NCI-H748 treated with DMSO at 0.1 percent for 48 hours (cell line): ENCODE measurements around the gene PTPRG.

Experiments used
- DNase-seq: peaks from one replicate; lab custom pipeline; 2025; lab: John Stamatoyannopoulos, UW

The PTPRG gene

GRCh38 chr3:61866153-61866542 is 304.8 kb downstream of the PTPRG start:
- DNase-seq, result no peak

GRCh38 chr3:61866961-61867461 is 305.6 kb downstream of the PTPRG start:
- DNase-seq, result no peak

- DNase-seq, result no peak
Observed at GRCh38 chr3:61868499-61868898, 307.1 kb downstream of the PTPRG start.

- no peak for DNase-seq
Observed at GRCh38 chr3:61869371-61869770, 308.0 kb downstream of the PTPRG start.

DNA sequence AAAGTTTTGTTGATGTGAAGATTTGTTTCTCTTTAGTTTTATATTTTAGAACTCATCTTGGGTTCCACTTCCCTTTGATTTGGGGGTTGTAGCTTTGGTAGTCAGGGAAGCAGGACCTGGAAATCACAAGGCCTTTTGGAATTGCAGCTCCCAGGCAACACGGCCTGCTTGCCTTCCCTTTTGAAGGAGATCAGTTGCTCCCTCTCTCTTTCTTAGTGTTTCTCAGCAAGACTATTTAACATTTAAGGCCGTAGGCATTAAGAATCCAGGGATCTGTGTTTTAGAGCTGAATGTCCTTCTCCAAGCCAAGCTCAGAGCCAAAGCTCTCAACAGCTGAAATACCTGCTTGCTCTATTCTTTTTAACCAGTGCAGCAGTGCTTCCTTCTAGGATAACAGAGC is 310.3 kb downstream of the PTPRG start:
- DNase-seq, result no peak

DNA sequence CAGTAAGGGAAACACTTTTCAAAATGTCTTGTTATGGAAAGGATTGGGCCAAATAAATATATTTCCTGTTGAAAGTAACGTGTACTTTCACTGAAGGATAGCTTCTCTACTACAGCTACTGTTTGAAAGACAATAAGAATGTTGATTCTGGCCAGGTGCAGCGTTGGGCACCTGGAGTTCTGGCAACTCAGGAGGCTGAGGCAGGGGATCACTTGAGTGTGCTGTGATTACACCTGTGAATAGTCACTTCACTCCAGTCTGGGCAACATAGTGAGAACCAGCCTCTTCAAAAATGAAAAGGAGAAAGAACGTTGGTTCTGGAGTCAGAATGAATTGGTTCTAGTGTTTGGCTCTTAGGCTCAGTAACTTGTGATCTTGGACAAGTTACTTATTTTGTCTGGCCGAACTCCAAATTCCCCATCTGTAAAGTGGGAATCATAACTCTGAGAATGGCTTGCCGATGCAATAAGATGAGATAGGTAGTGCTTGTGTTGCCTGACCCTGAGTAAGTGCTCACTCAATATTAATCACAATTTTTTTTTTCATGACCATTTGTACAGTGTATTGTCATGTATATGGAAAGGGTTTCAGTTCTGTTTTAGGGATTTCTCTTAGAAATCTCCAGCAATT is 310.8 kb downstream of the PTPRG start:
- DNase-seq, result peak; percentile 26

- no peak for DNase-seq
Observed at GRCh38 chr3:61875046-61875844, 313.9 kb downstream of the PTPRG start.

DNA sequence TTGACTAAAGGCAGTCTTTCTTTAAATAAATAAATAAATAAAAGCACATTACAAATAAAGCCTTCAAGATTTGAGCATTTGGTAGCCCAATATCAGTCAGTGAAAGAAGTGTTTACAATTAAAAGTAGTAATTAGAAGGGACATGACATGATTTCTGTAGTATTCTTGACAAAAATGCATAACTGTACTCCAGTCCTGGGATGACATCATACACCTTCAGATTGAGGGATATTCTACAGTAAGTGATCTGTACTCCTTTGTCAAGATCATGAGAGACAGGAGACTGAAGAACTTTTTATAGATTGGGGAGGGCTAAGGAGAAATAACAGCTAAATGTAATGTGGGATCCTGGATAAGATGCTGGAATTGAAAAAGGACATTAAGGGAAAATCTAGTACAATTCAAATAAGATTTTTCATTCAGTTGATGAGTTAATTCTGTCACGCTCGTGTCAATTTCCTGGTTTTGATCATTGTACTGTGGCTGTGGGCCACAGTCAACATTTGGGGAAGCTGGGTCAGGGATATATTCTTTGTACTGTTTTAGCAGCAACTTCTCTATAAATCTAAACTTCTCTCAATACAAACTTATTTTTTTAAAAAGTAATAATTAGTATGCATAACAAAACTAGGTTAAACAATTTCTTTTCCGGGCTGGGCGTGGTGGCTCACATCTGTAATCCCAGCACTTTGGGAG is 314.8 kb downstream of the PTPRG start:
- DNase-seq, result no peak

- DNase-seq, result no peak
Observed at GRCh38 chr3:61876797-61877196, 315.4 kb downstream of the PTPRG start.

GRCh38 chr3:61877359-61878138 is 316.2 kb downstream of the PTPRG start:
- DNase-seq, result peak; percentile 85

- DNase-seq, result no peak
Observed at GRCh38 chr3:61882253-61882652, 320.9 kb downstream of the PTPRG start.

DNA sequence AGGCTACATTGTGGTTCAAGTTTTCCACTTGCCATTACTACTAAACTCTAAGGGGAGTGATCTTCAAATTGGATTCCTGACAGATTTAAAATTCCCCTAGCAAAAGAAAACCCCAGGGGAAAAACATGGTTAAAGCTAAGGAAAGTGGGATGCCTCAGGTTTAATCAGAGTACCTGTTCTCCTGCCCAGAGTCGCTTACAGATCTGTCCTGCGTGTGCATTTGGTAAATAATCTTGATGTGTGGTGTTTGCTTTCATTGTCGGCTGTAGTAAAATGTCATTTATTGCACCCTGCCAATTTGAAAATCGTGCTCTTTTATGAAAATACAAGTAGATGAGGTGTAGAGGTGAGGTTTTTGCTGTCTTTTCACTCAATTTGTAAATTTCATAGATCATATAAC is 323.4 kb downstream of the PTPRG start:
- no peak for DNase-seq

GRCh38 chr3:61885414-61885813 is 324.0 kb downstream of the PTPRG start:
- DNase-seq, result no peak

GRCh38 chr3:61887206-61887605 is 325.8 kb downstream of the PTPRG start:
- no peak for DNase-seq

- no peak for DNase-seq
Observed at GRCh38 chr3:61889259-61889658, 327.9 kb downstream of the PTPRG start.

- no peak for DNase-seq
Observed at GRCh38 chr3:61890167-61890566, 328.8 kb downstream of the PTPRG start.

DNA sequence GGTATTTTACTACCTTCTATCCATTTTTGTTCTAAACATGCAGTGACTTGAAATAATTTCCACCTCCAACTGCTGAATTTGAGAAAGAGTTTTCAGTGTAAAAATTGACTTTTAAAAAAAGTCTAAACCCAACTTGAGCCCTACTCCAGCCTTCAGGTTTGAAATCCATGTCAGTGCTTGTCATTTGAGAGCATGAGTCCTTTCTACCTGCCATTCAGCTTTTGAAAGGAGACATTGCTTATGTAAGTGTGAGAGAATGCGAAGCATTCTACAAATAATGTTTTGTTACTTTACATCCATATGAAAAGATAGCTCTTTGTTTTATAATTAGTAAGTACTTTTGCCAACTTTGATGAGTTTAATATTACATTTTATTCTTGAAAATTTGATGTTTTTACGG is 329.2 kb downstream of the PTPRG start:
- DNase-seq, result no peak

DNA sequence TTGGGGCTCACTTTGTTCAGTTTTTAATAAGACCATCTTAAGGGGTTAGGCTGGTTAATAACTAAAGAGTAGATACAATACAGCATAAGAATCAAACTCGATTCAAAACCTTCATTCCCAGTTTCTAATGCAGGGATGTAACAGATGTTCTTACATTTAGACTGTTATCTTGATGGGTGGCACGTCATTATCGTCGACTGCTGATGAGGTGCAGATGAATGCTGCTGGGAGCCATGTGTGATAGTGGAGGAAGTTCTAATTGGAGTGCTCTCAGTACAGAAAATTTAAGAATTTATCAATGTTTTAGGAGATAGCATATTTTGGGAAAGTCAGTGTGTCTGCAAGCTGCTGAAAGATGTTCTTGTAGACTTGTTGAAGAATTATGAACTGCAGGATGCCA is 331.5 kb downstream of the PTPRG start:
- no peak for DNase-seq

- DNase-seq, result no peak
Observed at GRCh38 chr3:61893840-61894566, 332.6 kb downstream of the PTPRG start.

DNA sequence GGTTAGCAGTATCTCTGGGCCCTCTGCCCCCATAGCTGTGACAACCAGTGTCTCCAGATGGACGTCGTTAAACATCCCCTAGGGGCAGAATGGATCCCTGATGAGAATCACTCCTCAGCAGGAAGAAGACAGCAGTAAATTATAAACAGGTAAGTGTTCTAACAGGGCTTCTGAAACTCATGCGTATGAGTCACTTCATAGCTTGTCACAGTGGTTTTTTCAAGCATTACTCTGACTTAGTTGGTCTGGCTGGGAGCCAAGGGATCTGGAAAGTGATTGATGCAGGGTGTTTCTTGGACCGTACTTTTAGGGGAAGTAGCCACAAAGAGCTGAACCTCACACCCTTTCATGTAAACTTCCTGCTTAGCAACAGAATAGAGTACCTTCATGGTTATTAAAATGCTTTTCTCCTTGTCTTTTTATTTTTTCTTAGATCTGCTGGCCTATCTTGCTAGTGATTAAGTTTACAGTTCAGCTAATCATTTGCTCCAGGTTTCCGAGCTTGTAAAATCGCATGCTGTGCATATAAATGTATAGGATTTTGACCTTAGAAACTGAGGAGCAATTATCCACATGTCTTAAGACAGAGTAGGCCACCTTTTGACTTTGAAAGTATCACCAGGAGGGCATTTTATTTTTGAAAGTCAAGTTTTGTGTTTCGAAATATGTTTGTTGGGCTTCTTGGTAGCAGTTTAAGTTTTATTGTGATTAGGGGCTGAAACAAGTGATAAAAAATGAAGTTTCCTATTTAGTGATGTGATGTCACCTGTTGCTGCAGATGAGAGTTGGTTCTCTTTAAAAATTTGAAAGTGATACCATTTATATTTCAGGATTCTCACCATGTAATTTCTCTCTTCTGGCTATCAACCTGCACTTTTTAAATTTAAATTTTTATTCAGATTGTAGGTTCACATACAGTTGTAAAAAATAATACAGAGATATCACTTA is 333.9 kb downstream of the PTPRG start:
- no peak for DNase-seq
